Activated T-helper 1 cell treated with Interleukin-2 at 50 U/mL for 16 hours (primary cell): ENCODE measurements around the gene TOPBP1.

ENCODE experiments used
- DNase-seq: peaks from one replicate; pipeline ENCODE4 v3.0.0-alpha.2; 2020; ENCODE audit warnings: low read depth

The TOPBP1 gene

GRCh38 chr3:133608388-133608787, 53.4 kb downstream of the TOPBP1 start:
- DNase-seq, result no peak

DNA sequence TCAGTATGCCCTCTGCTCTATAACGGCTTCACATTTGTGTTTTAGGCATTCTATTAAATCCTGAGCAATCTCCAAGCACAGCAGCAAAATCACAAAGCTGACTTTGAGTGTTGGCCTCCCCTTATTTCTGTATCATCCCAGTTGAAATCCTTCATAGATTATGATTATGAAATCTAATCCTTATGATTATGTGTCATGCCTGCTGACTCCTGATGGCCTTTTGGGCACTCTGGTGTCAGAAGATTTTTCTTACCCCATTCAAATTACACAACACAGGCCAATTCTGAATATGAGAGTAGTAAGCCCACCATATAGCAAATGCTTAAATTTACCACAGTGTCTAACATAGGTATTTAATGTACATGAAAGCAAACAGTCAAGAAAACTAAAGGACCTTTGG, 53.9 kb downstream of the TOPBP1 start:
- DNase-seq, result no peak

DNA sequence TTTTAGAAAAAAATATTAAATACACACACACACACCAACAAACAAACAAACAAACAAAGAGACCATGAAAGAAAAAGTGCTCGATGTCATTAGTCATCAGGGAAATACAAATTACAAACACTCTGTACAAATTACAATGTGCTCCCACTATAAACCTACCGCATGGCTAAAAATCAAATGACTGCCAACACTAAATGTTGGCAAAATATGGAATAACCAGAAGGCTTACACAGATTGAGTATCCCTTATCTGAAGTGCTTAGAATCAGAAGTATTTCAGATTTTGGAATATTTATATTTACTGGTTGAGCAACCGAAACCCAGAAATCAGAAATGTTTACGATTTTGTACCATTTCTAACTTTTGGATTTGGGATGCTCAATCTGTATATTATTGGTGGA, 54.8 kb downstream of the TOPBP1 start:
- DNase-seq, result no peak

- DNase-seq, result no peak
These were observed 55.4 kb downstream of the TOPBP1 start for GRCh38 chr3:133606342-133606741.

- no peak for DNase-seq
These were observed 61.1 kb downstream of the TOPBP1 start for GRCh38 chr3:133600572-133601081.

DNA sequence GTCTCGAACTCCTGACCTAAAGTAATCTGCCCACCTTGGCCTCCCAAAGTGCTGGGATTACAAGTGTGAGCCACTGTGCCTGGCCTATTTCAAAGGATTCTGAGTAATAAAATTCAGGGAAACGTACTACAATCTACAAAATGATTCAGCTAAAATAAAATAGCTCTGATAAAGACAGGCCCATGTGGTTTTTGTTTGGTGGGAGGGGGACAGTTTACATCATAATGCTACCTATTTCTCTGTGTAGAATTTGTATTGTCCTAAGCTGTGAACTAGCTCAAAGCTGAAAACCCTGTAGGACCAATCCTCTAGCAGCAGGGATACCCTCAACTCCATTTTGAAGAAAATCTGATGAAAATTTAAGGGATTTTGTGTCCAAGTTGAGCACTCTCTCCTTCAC, 62.5 kb downstream of the TOPBP1 start:
- no peak for DNase-seq

- no peak for DNase-seq
These were observed 63.3 kb downstream of the TOPBP1 start for GRCh38 chr3:133598405-133598804.

- no peak for DNase-seq
These were observed 66.4 kb downstream of the TOPBP1 start for GRCh38 chr3:133595341-133595740.

- no peak for DNase-seq
These were observed 68.5 kb downstream of the TOPBP1 start for GRCh38 chr3:133593243-133593642.

DNA sequence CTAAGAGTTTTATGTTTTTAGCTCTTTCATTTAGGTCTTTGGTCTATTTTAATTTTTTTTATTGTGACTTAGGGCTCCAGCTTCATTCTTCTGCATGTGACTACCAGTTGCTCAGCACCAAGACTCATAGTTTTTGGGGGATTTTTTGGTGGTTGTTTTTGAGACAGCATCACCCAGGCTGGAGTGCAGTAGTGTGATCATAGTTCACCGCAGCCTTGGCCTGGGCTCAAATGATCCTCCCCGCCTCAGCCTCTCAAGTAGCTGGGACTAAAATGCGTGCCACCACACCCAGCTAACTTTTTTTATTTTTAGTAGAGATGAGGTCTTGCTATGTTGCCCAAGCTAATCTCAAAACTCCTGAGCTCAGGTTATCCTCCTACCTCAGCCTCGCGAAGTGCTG, 68.9 kb downstream of the TOPBP1 start:
- no peak for DNase-seq

DNA sequence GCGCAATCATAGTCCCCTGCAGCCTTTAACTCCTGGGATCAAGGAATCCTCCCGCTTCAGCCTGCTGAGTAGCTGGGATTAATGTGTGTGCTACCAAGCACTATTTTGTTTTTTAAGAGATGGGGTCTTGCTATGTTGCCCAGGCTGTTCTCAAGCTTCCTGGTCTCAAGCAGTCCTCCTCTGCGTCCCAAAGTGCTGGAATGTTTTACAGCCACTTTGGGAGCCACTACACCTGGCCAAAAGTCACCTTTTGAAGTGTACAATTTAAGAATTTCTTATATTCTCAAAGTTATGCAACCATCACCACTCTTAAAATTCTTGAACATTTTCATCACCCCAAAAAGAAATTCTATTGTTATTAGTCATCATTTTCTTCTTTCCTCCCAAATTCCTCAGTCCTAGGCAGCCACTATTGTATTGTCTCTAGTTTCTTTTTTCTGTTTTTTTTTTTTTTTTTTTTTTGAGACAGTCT, 70.4 kb downstream of the TOPBP1 start:
- DNase-seq, result no peak

DNA sequence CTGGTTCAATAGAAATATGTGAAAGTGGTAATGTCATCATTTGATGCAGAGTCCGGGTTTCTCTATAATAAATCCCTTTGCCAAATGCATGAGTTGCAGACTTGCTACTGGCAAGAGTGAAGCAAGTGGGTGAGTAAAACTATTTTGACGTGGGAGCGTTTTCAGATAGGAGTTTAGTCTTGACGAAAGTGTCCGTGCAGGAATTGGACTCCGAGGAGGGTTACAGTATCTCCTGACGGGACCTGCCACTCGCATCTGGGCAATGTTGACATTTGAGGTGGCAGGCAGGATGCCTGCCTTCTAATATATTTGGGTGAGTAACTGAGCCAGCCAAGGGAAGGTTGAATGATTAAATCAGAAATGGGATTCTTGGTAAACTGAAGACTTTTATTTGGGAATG, 72.2 kb downstream of the TOPBP1 start:
- no peak for DNase-seq

DNA sequence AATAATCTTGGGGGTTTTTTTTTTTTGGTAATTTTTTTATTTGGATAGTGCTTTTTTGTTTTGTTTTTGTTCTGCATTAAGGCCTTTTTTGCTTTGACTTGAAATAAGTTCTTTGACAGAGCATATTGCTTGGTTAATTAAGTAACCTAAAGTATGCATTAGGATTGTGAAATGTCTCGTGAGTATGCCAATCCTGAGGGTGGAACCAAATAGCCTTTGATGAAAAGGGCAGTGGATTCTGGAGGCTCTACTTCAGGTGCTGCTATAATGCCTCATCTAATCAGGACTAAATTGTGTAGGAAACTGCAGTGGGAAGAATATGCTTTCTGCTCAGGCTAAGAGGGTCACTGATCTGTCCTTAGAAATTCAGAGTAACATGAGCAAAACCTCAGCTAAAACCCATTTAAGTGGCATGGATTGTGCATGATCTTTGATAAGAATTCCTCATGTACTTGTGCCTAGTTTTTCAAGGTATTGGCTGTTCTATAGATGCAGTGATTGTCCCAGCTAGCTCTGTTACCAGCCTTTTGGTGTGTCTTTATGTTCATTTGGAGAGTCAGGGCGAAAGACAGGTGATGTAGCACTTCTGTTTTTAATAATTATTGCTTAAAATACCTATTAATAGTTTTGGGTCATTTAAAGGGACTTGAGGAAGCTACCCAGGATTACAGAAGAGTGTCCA, 72.8 kb downstream of the TOPBP1 start:
- DNase-seq, result no peak

DNA sequence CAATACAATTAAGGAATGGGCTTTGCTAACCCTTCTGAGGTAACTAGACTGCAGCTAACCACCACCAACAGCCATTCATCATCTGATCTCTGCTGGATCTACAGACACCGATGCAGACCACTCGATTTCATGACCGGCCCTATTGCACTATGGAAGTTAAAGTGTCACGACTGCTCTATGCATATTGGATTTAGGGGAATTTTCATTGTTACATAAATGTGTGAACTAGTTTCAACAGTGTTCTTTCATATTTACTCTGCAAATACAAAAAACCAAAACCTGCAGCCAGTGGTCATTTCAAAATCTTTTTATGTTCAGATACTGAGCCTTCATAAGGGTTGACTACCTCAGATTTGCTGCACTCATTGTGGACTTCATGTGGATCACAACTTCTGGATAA, 73.7 kb downstream of the TOPBP1 start:
- DNase-seq, result no peak

GRCh38 chr3:133583396-133583795, 78.3 kb downstream of the TOPBP1 start:
- no peak for DNase-seq

- DNase-seq, result no peak
These were observed 83.1 kb downstream of the TOPBP1 start for GRCh38 chr3:133578548-133579191.

DNA sequence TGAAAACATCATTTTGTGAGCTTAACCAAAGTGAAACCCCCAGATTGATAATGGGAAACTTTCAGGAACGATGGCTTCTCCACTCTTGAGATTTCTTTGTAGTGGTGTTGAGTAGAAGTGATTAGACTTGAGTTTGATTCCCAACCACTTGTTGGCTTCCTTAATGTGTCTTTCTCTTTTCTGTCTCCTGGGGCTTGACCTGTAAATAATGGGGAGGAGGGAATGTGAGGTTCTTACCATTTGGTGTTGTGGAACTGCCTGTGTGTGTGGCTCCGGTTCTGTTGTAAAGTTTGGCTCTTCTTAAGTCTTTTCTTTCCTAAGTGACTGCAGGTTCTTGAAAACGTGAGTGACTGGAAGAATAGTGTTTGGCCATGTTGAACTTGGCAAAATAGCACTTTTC, 85.6 kb downstream of the TOPBP1 start:
- DNase-seq, result no peak

DNA sequence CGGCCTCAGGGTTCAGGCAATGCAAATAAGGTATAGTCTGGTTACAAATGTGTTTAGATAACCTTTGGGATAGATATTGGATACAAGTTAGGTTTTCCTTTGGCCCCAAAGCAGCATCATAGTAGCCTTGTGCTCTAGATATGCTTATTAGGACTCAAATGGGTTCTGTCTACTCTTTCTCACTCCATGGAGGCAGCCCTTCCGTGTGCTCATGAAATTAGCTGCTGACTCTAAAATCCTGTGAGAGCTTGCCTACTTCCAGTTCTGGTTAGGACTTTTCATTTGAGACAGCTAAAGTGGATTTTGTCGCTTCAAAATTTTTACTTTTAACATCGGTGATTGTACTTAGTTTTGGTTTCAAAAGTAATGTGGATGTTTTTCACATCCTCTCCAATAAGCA, 86.7 kb downstream of the TOPBP1 start:
- DNase-seq, result no peak

GRCh38 chr3:133574260-133574881, 87.4 kb downstream of the TOPBP1 start:
- DNase-seq, result peak; percentile 55

DNA sequence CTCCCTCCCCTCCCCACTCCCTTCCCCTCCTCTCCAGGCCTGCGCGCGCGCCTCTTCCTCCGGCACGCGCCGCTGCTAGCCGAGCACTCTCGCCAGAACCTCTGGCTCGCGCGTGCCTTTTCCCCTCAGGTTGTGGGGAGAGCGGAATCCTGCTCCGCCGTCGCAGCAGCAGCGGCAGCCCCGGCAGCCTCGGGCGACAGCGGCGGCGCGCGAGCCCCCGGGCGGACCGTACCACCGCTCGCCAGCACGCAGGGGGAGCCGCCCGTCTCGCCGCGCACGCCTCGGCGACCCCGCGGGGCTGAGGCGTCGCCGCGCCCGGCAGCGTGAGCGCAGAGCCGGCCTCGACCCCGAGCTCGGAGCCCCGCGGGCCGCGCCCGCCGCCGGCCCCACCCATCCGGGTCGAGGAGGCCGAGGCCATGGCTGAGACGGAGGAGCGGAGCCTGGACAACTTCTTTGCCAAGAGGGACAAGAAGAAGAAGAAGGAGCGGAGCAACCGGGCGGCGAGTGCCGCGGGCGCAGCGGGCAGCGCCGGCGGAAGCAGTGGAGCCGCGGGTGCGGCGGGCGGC, 88.0 kb downstream of the TOPBP1 start, which contains the start of gene CDV3:
CDV3 (plus strand) TSS at position 58 of the 566 bp plus-strand sequence; CDS start at position 417, 359 bp downstream.
- DNase-seq, result peak; percentile 67

DNA sequence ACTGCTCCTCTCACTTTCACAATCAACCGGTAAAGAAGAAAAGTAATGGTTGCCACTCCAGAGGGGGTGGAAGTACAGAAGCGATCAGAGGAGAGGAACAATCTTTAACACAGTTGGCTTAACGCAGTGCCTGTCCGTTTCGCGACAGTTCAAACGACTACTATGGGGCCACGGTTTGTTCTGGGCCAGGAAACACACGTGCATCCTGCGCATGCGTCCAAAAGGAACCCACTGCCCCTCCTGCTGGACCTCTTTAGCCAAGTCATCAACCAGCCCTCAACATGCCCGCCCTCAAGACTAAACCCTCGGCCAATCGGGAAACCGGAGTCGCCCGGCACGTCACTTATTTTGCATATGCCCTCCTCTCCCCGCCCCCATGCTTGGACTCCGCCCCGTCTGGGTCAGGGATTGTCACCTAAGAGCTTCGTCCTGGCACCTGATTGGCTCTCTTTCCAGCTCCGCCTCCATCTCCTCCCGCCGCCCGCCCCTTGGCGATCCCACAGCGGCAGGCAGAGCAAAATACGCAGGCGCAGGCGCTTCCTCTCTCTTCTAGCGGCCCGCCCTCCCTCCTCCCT, 88.6 kb downstream of the TOPBP1 start:
- peak; percentile 99 for DNase-seq
